Peyer's patch (tissue), 4 donors: ENCODE results near the gene PRKCZ.

Experiments used
- CTCF ChIP-seq, 6 experiments: fragments of 450-650 bp in 4 of 6; fragments of 200-600 bp in 2 of 6; sonication (generic) in 1 of 6; IDR thresholded peaks; one replicate each; pipeline ENCODE4 v1.5.1; 2017 to 2019; ENCODE audit warnings: antibody characterized with exemption in 6 of 6, mild to moderate bottlenecking in 3 of 6, moderate library complexity in 1 of 6
- POLR2A ChIP-seq, 2 donors: fragments of 450-650 bp; IDR thresholded peaks; one replicate each; pipeline ENCODE4 v1.5.1; 2017; ENCODE audit warnings: antibody characterized with exemption in 2 of 2, mild to moderate bottlenecking in 2 of 2, moderate library complexity in 2 of 2

- TF ChIP-seq POLR2A (IDR thresholded peaks at IDR 0.05) (no peak), CTCF (IDR thresholded peaks at IDR 0.05) (no peak)
These were observed 31.9 kb downstream of the PRKCZ start for GRCh38 chr1:2082064-2082463.
